H1 (cell line): ENCODE results near the gene CYP4A22. TPM values are rescaled to one million over a fixed set of nuclear protein-coding genes. Genes with fewer than 3 reads are reported as not detected.

Source experiments
- CTCF ChIA-PET: fragments of 300-600 bp; sonication (Branson Sonifier 250); formaldehyde crosslinking; loops from one replicate; lab custom pipeline; 2021; ENCODE audit not compliant: partially characterized antibody; lab: Charles Lee
- POLR2A ChIA-PET: fragments of 300-600 bp; sonication (Branson Sonifier 250); formaldehyde crosslinking; loops from one replicate; lab custom pipeline; 2021; ENCODE audit warnings: inconsistent platforms; ENCODE audit not compliant: partially characterized antibody; lab: Charles Lee
- DNase-seq, 2 experiments: peaks; one replicate each; pipeline versions ENCODE4 v3.0.0 to v3.0.0-alpha.2; 2010 to 2022; ENCODE audit warnings: low spot score in 2 of 2, low read depth in 1 of 2, mixed read lengths in 1 of 2
- FAIRE-seq: peaks from 2 replicates; lab custom pipeline; 2011; peaks lifted over from hg19 to GRCh38; lab: Jason Lieb, UNC
- H2AFZ ChIP-seq: 2 replicates; pipeline ENCODE4 v1.8.1; 2012; ENCODE audit warnings: low read length, inconsistent platforms
- H2AK5ac ChIP-seq: 2 replicates; pipeline ENCODE4 v1.6.1; 2013; ENCODE audit warnings: low read depth, low read length
- H2BK120ac ChIP-seq: replicated peaks from 2 replicates; pipeline ENCODE3; 2013; ENCODE audit warnings: low read depth, low read length, inconsistent platforms
- H2BK12ac ChIP-seq: 2 replicates; pipeline ENCODE4 v1.6.1; 2013; ENCODE audit warnings: low read depth, low read length
- H2BK15ac ChIP-seq: 2 replicates; pipeline ENCODE4 v1.6.1; 2013; ENCODE audit warnings: low read length
- H2BK20ac ChIP-seq: 2 replicates; pipeline ENCODE4 v1.6.1; 2013; ENCODE audit warnings: low read length
- H2BK5ac ChIP-seq: 2 replicates; pipeline ENCODE4 v1.6.1; 2013; ENCODE audit warnings: low read depth, low read length
- H3K14ac ChIP-seq: 2 replicates; pipeline ENCODE4 v1.6.1; 2013; ENCODE audit warnings: inconsistent platforms; ENCODE audit not compliant: insufficient read length
- H3K18ac ChIP-seq: 2 replicates; pipeline ENCODE4 v1.6.1; 2013; ENCODE audit warnings: low read length; ENCODE audit errors: extremely low read depth
- H3K23ac ChIP-seq: 2 replicates; pipeline ENCODE4 v1.6.1; 2013; ENCODE audit warnings: inconsistent platforms; ENCODE audit not compliant: insufficient read length
- H3K23me2 ChIP-seq: 2 replicates; pipeline ENCODE4 v1.6.1; 2013; ENCODE audit warnings: low read depth, low read length
- H3K27ac ChIP-seq: 2 replicates; pipeline ENCODE4 v1.6.1; 2011; ENCODE audit warnings: low read depth, low read length, inconsistent platforms
- H3K27me3 ChIP-seq, 4 experiments: replicated peaks in 1 of 4; 1 replicate in 1 of 4; 2 replicates in 3 of 4; pipeline versions ENCODE4 v1.6.1 to v1.8.1; 2011 to 2013; ENCODE audit warnings: low read length in 3 of 4, mild to moderate bottlenecking in 3 of 4, inconsistent platforms in 2 of 4, mixed read lengths in 2 of 4, moderate library complexity in 1 of 4; ENCODE audit not compliant: control insufficient read depth in 3 of 4, insufficient read depth in 3 of 4; ENCODE audit errors: extremely low read depth in 1 of 4
- H3K36me3 ChIP-seq, 4 experiments: 2 replicates each; pipeline versions ENCODE4 v1.6.1 to v1.8.1; 2011 to 2013; ENCODE audit warnings: mild to moderate bottlenecking in 4 of 4, low read length in 3 of 4, moderate library complexity in 2 of 4, control low read depth in 1 of 4, inconsistent platforms in 1 of 4; ENCODE audit not compliant: insufficient read depth in 4 of 4, control insufficient read depth in 2 of 4
- H3K4ac ChIP-seq: replicated peaks from 2 replicates; pipeline ENCODE3; 2013; ENCODE audit warnings: low read length, low read depth, mixed read lengths, inconsistent platforms; ENCODE audit not compliant: insufficient read length
- H3K4me1 ChIP-seq, 4 experiments: replicated peaks in 1 of 4; 1 replicate in 1 of 4; 2 replicates in 3 of 4; pipeline versions ENCODE4 v1.6.1 to v1.8.1; 2011 to 2013; ENCODE audit warnings: low read length in 3 of 4, inconsistent platforms in 2 of 4, mixed read lengths in 1 of 4; ENCODE audit not compliant: insufficient read depth in 4 of 4, control insufficient read depth in 3 of 4
- H3K4me2 ChIP-seq, 2 experiments: 2 replicates each; pipeline versions ENCODE4 v1.6.1 to v1.8.1; 2011 to 2013; ENCODE audit warnings: low read depth in 2 of 2, low read length in 2 of 2, control low read depth in 1 of 2, inconsistent platforms in 1 of 2, mild to moderate bottlenecking in 1 of 2; ENCODE audit not compliant: insufficient read depth in 1 of 2
- H3K4me3 ChIP-seq, 4 experiments: fragments of 200-600, 300-600 bp in 1 of 4; sonication (generic), shearing (Covaris generic), sonication (Bioruptor Twin) in 1 of 4; 2 replicates each; pipeline versions ENCODE4 v1.5.1 to v1.8.1; 2011 to 2016; ENCODE audit warnings: low read length in 4 of 4, low read depth in 3 of 4, control low read depth in 2 of 4, inconsistent platforms in 2 of 4, mild to moderate bottlenecking in 2 of 4, mixed read lengths in 1 of 4, moderate library complexity in 1 of 4; ENCODE audit not compliant: insufficient read depth in 2 of 4; ENCODE audit errors: extremely low read depth in 1 of 4
- H3K56ac ChIP-seq: replicated peaks from 2 replicates; pipeline ENCODE3; 2013; ENCODE audit warnings: low read depth, mild to moderate bottlenecking, mixed read lengths, low read length, inconsistent platforms; ENCODE audit not compliant: insufficient read length
- H3K79me1 ChIP-seq: 2 replicates; pipeline ENCODE4 v1.6.1; 2013; ENCODE audit warnings: low read depth, low read length, control low read depth
- H3K79me2 ChIP-seq, 2 experiments: 2 replicates each; pipeline versions ENCODE4 v1.6.1 to v1.8.1; 2012 to 2013; ENCODE audit warnings: low read length in 2 of 2, mild to moderate bottlenecking in 2 of 2, inconsistent platforms in 1 of 2; ENCODE audit not compliant: insufficient read depth in 2 of 2, control insufficient read depth in 1 of 2
- H3K9ac ChIP-seq, 4 experiments: replicated peaks in 1 of 4; 1 replicate in 1 of 4; 2 replicates in 3 of 4; pipeline versions ENCODE4 v1.6.1 to v1.8.1; 2011 to 2013; ENCODE audit warnings: low read depth in 3 of 4, low read length in 3 of 4, control low read depth in 2 of 4, mild to moderate bottlenecking in 2 of 4, moderate library complexity in 2 of 4, inconsistent platforms in 1 of 4; ENCODE audit errors: extremely low read depth in 1 of 4
- H3K9me3 ChIP-seq, 2 experiments: 2 replicates each; pipeline versions ENCODE4 v1.6.1 to v1.8.1; 2012 to 2013; ENCODE audit warnings: mild to moderate bottlenecking in 2 of 2, moderate library complexity in 2 of 2, control low read depth in 1 of 2, inconsistent platforms in 1 of 2, low read depth in 1 of 2, low read length in 1 of 2, mixed read lengths in 1 of 2; ENCODE audit not compliant: insufficient read depth in 2 of 2
- H4K20me1 ChIP-seq, 2 experiments: replicated peaks in 1 of 2; 2 replicates each; pipeline versions ENCODE3 to v1.8.1; 2011 to 2013; ENCODE audit warnings: inconsistent platforms in 2 of 2, low read length in 2 of 2, mild to moderate bottlenecking in 1 of 2; ENCODE audit not compliant: insufficient read depth in 2 of 2, control insufficient read depth in 1 of 2
- H4K5ac ChIP-seq: 2 replicates; pipeline ENCODE4 v1.6.1; 2013; ENCODE audit warnings: low read length, low read depth, mixed read lengths, inconsistent platforms; ENCODE audit not compliant: insufficient read length
- H4K8ac ChIP-seq: 2 replicates; pipeline ENCODE4 v1.8.0; 2013; ENCODE audit warnings: mild to moderate bottlenecking, moderate library complexity, low read length, inconsistent platforms; ENCODE audit not compliant: insufficient read depth; ENCODE audit errors: extremely low read depth
- H4K91ac ChIP-seq: replicated peaks from 2 replicates; pipeline ENCODE3; 2013; ENCODE audit warnings: low read length, mixed read lengths, inconsistent platforms; ENCODE audit not compliant: insufficient read length
- ASH2L ChIP-seq: fragments of 200-600, 300-600 bp; sonication (generic); IDR thresholded peaks from one replicate; pipeline ENCODE4 v1.7.1; 2017; ENCODE audit warnings: low read length
- ATF3 ChIP-seq: IDR thresholded peaks from 2 replicates; pipeline ENCODE4 v1.6.1; 2011; ENCODE audit warnings: low read depth, mild to moderate bottlenecking, low read length; ENCODE audit not compliant: insufficient read depth
- CEBPB ChIP-seq: IDR thresholded peaks from 2 replicates; pipeline ENCODE4 v1.6.1; 2012; ENCODE audit warnings: low read depth, low read length
- NANOG ChIP-seq: IDR thresholded peaks from 2 replicates; pipeline ENCODE4 v1.6.1; 2011; ENCODE audit warnings: low read length, low read depth, mild to moderate bottlenecking, inconsistent platforms; ENCODE audit not compliant: insufficient read depth, poor library complexity, severe bottlenecking
- RBBP5 ChIP-seq: IDR thresholded peaks from 2 replicates; pipeline ENCODE4 v1.7.1; 2012; ENCODE audit warnings: low read depth, mild to moderate bottlenecking, inconsistent platforms, low read length, moderate library complexity, borderline replicate concordance
- RFX5 ChIP-seq: IDR thresholded peaks from 2 replicates; pipeline ENCODE4 v1.6.1; 2011; ENCODE audit warnings: low read depth, low read length, improper control_type of control experiment, borderline replicate concordance
- SIN3A ChIP-seq, 2 experiments: IDR thresholded peaks in 1 of 2; conservative IDR thresholded peaks in 1 of 2; 2 replicates each; pipeline ENCODE4 v1.6.1; 2011 to 2012; ENCODE audit warnings: low read length in 2 of 2, improper control_type of control experiment in 1 of 2, low read depth in 1 of 2, mild to moderate bottlenecking in 1 of 2
- SUZ12 ChIP-seq: fragments of 200-600 bp; sonication (generic); IDR thresholded peaks from 2 replicates; pipeline ENCODE4 v1.6.1; 2012; ENCODE audit warnings: mild to moderate bottlenecking, inconsistent platforms, low read length, moderate library complexity, mixed read lengths
- TCF12 ChIP-seq: IDR thresholded peaks from 2 replicates; pipeline ENCODE4 v1.6.1; 2011; ENCODE audit warnings: low read depth, mild to moderate bottlenecking, low read length
- WGBS, 2 experiments: shearing (Covaris generic) in 1 of 2; methylation state at CpG; one replicate each; pipeline versions ENCODE4 v1.1.6 to v1.1.7; 2013 to 2015; ENCODE audit warnings: low lambda C conversion rate in 2 of 2, mixed read lengths in 2 of 2, inconsistent platforms in 1 of 2, low coverage in 1 of 2, missing lambda C conversion rate in 1 of 2; ENCODE audit not compliant: insufficient replicate concordance in 2 of 2, insufficient coverage in 1 of 2, insufficient read length in 1 of 2; ENCODE audit errors: extremely low coverage in 1 of 2, missing lambda C conversion rate in 1 of 2; 5-methylcytosine and 5-hydroxymethylcytosine counted together
- polyA plus RNA-seq, 7 experiments: library from polyadenylated mRNA; depleted of rRNA in 3 of 7; stranded (reverse) in 5 of 7; unstranded in 2 of 7; fragments of >200 nt in 5 of 7; fragments of 200-250 nt in 2 of 7; gene quantifications; 1 replicate in 5 of 7; 2 replicates in 1 of 7; 4 replicates in 1 of 7; pipeline versions ENCODE4 v1.2.1 to v1.2.3, GENCODE V29; 2011 to 2013; ENCODE audit warnings: missing spikeins in 2 of 7, mixed read lengths in 2 of 7
- total RNA-seq: library from RNA; stranded (reverse); fragmentation: NEBNext Ultra II Directional; extraction: Animal tissue kit (Norgen Biotek cat#: 25700); gene quantifications from 2 replicates; pipeline ENCODE4 v1.2.1, GENCODE V29; 2021

Gene CYP4A22
- total and polyA plus RNA-seq, 2 of the 8 experiments (the other 6 are each of a cell fraction or from before 2014, with no cell fraction given): not detected

DNA sequence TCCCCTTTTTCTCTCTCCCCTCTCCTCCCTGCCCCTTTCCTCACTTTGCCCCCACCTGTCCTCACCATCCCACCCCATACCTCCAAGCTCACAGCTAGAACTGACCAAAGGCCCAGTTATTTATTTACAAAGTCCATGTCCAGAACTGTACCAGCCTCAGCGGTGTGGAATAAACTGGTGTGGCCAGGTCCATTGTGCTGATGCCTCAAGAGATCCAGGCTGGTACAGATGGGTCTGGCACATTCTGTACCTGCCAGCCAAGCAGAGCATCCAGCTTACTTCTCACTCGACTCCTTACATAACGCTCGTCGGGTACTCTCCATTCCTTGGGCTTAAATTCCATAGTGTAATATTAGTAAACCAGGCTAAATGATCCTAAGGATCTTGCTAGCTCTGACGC lies 40.8 kb downstream of the CYP4A22 start:
- H2AFZ ChIP-seq: no peak overlapping the region
- peaks cover 0 to 10% (median 2%) of the 10 kb centered on the region in 4 experiments; a peak in 4 of 7 replicates for H3K4me1 ChIP-seq
- CTCF ChIA-PET: interaction anchor here (0.5 to 14.4 kb wide), 21 partner anchors 14 to 457 kb away, joined by 3 to 207 read pairs (median 4); partner anchors contain the start of gene PDZK1IP1

More for the DNA sequence above, 40.8 kb downstream of the CYP4A22 start:
- TF ChIP-seq TCF12 (no peak), CEBPB (no peak), RBBP5 (no peak), ASH2L (no peak), NANOG (no peak), RFX5 (no peak), SUZ12 (no peak), ATF3 (no peak), SIN3A (conservative IDR thresholded peaks at IDR 0.05 in 1 of 2, IDR thresholded peaks at IDR 0.05 in 1 of 2; ENCODE audit: low read depth in 1 of 2, low read length in 2 of 2) (no peak)
- Histone ChIP-seq H3K23ac (no peak overlapping the region), H3K18ac (no peak overlapping the region), H4K91ac (no peak overlapping the region), H3K27me3 (peaks cover 0 to 13% (median 12%) of the 10 kb centered on the region in 4 experiments; a peak in 5 of 7 replicates), H3K56ac (no peak overlapping the region), H4K8ac (peak overlapping the region; percentile 23; the same call in 1 of the 2 replicates), H2BK12ac (peak overlapping the region; percentile 31; the same call in 1 of the 2 replicates), H4K5ac (no peak overlapping the region), H4K20me1 (no peaks in the 10 kb centered on the region), H2BK15ac (no peak overlapping the region; the same call in 1 of the 2 replicates), H2BK5ac (no peak overlapping the region), H2BK20ac (no peak overlapping the region), H3K36me3 (no peaks in the 10 kb centered on the region), H3K4ac (no peak overlapping the region), H3K14ac (no peak overlapping the region), H3K4me2 (peak overlapping the region in 1 of 2 experiments; percentile 36; a peak in 1 of 4 replicates), H3K79me1 (no peaks in the 10 kb centered on the region), H3K9ac (no peak overlapping the region), H3K4me3 (no peak overlapping the region), H2AK5ac (no peak overlapping the region; the same call in 1 of the 2 replicates), H3K9me3 (no peaks in the 10 kb centered on the region), H3K27ac (no peak overlapping the region), H3K23me2 (peaks cover 4% of the 10 kb centered on the region; the same call in 1 of the 2 replicates), H3K79me2 (no peaks in the 10 kb centered on the region), H2BK120ac (no peak overlapping the region)
- POLR2A ChIA-PET: interaction anchor here (0.9 to 1.9 kb wide), 4 partner anchors 15 to 136 kb away, joined by 3 to 10 read pairs (median 4); partner anchors contain the start of gene STIL
- DNase-seq: no peak
- FAIRE-seq: no peak
- WGBS, 2 experiments: 87% methylated on average over 6 of the region's 6 CpGs; no CpG with 5 or more reads in 1 of the 2 experiments
